A549 treated with GW870086 at 1 μM for 4 hours (cell line): ENCODE measurements around the gene RAB3B. TPM values are rescaled to one million over a fixed set of nuclear protein-coding genes. Genes with fewer than 3 reads are reported as not detected.

ENCODE experiments used
- total RNA-seq: library from RNA; stranded (reverse); fragments of 200-300 nt; extraction: Qiagen RNA extraction; gene quantifications from 5 replicates; pipeline ENCODE4 v1.2.3, GENCODE V29; 2022; ENCODE audit warnings: low read depth

RAB3B gene
- 4.8 to 8.5 TPM (median 6.8 TPM) in 5 replicates for total RNA-seq

GRCh38 chr1:51990478-51990965, at the start of gene RAB3B:
Gene RAB3B, minus strand, starts transcription at chr1:51990700. Its CDS starts 13,583 bp downstream, at chr1:51977117.

GRCh38 chr1:52033190-52034049, 42.9 kb upstream of the RAB3B start, which contains the start of gene KTI12:
Gene KTI12, minus strand, starts transcription at chr1:52033810. Its CDS starts 49 bp downstream, at chr1:52033761.

GRCh38 chr1:51878616-51879336, 111.7 kb downstream of the RAB3B start, which contains the start of gene NRDC:
Gene NRDC, minus strand, starts transcription at chr1:51878727. Its CDS starts 112 bp downstream, at chr1:51878615.

Other genes starting within 250 kb of the RAB3B start
- gene NRDC, start 112.0 kb downstream of the RAB3B start, total RNA-seq = 67.9 to 83.7 TPM (median 72.8 TPM) in 5 replicates
- gene KTI12, start 43.1 kb upstream of the RAB3B start, total RNA-seq = 17.8 to 23.1 TPM (median 18.3 TPM) in 5 replicates
- gene TXNDC12, start 64.5 kb upstream of the RAB3B start, total RNA-seq = 36.0 to 40.9 TPM (median 37.3 TPM) in 5 replicates
- 31.7 to 39.0 TPM (median 33.0 TPM) in 5 replicates for gene BTF3L4, start 65.6 kb upstream of the RAB3B start, total RNA-seq
- 6.5 to 8.3 TPM (median 7.8 TPM) in 5 replicates for gene ZFYVE9, start 151.4 kb upstream of the RAB3B start, total RNA-seq